ENCODE results near the gene ABHD14A. TPM values are rescaled to one million over a fixed set of nuclear protein-coding genes. Genes with fewer than 3 reads are reported as not detected.

The ABHD14A gene
- total and polyA plus RNA-seq, 2 of the 13 experiments (the other 11 are each of a cell fraction or from before 2014, with no cell fraction given) = 29.5 to 46.9 TPM

- H3K36me3 ChIP-seq (replicated peaks in 1 of 2; ENCODE audit: control insufficient read depth in 1 of 2, insufficient read depth in 2 of 2, low read length in 2 of 2) = peaks cover 4 to 19% of the 10 kb centered on the region in 2 experiments; a peak in 4 of 5 replicates
- H3K9me3 ChIP-seq (ENCODE audit: low read length) = no peaks in the 10 kb centered on the region
- no peak overlapping the region for H2AFZ ChIP-seq (ENCODE audit: low read length)
- ChIA-PET CTCF (ENCODE audit: low intra/inter-chr PET ratio, low total read pairs) (no interaction called here), POLR2A (no interaction called here)
- H3K9ac ChIP-seq (ENCODE audit: insufficient read depth, low read depth, low read length) = no peak overlapping the region
- no peak overlapping the region for H3K4me3 ChIP-seq (replicated peaks in 1 of 3; ENCODE audit: insufficient read depth in 1 of 3, low read depth in 2 of 3, low read length in 3 of 3)
- H3K79me2 ChIP-seq (ENCODE audit: insufficient read depth, low read length) = no peaks in the 10 kb centered on the region
- H3K27ac ChIP-seq (ENCODE audit: extremely low read length, insufficient read depth, low read length) = no peak overlapping the region
- no peaks in the 10 kb centered on the region for H3K27me3 ChIP-seq (ENCODE audit: control insufficient read depth in 1 of 2, insufficient read depth in 2 of 2, low read length in 2 of 2)
- FAIRE-seq (no peak), ATAC-seq (no peak), DNase-seq (ENCODE audit: low spot score) (no peak)
- H3K4me1 ChIP-seq (ENCODE audit: insufficient read depth, low read length) = peaks cover 47% of the 10 kb centered on the region
- intact Hi-C loops (cut with micrococcal nuclease; ENCODE audit: unreplicated experiment) = no loop called here
- no peak overlapping the region for H3K4me2 ChIP-seq (ENCODE audit: low read depth, low read length)
- in situ Hi-C loops (cut with HindIII; ENCODE audit: extremely low pct_ligation_motif_present, low pct_unique_long_range_greater_than_20kb) = no loop called here
- WGBS (ENCODE audit: low lambda C conversion rate) = 96% methylated on average over 10 of the region's 18 CpGs
- no peaks in the 10 kb centered on the region for H4K20me1 ChIP-seq (ENCODE audit: insufficient read depth, low read length)
- no TSS peak for BruUV-seq (replicated peaks)
- TF ChIP-seq ATF7-NPFF (CRISPR knock-in tag; IDR thresholded peaks at IDR 0.05; ENCODE audit: low read depth) (no peak), DR1 (CRISPR knock-in tag; IDR thresholded peaks at IDR 0.05) (no peak), SIX4 (CRISPR knock-in tag; IDR thresholded peaks at IDR 0.05) (no peak), ATF4 (CRISPR knock-in tag; IDR thresholded peaks at IDR 0.05) (no peak), ZNF563 (CRISPR knock-in tag; IDR thresholded peaks at IDR 0.05) (no peak), KLF11 (CRISPR knock-in tag; IDR thresholded peaks at IDR 0.05) (no peak), RFXANK (CRISPR knock-in tag; IDR thresholded peaks at IDR 0.05) (no peak), RBFOX2 (IDR thresholded peaks at IDR 0.05; ENCODE audit: low read depth, low read length) (no peak), THRA (CRISPR knock-in tag; IDR thresholded peaks at IDR 0.05; ENCODE audit: borderline replicate concordance) (no peak), RERE (CRISPR knock-in tag; IDR thresholded peaks at IDR 0.05; ENCODE audit: low read depth) (no peak), CERS6 (CRISPR knock-in tag; IDR thresholded peaks at IDR 0.05) (no peak)
- TF ChIP-seq, protein P1, sequence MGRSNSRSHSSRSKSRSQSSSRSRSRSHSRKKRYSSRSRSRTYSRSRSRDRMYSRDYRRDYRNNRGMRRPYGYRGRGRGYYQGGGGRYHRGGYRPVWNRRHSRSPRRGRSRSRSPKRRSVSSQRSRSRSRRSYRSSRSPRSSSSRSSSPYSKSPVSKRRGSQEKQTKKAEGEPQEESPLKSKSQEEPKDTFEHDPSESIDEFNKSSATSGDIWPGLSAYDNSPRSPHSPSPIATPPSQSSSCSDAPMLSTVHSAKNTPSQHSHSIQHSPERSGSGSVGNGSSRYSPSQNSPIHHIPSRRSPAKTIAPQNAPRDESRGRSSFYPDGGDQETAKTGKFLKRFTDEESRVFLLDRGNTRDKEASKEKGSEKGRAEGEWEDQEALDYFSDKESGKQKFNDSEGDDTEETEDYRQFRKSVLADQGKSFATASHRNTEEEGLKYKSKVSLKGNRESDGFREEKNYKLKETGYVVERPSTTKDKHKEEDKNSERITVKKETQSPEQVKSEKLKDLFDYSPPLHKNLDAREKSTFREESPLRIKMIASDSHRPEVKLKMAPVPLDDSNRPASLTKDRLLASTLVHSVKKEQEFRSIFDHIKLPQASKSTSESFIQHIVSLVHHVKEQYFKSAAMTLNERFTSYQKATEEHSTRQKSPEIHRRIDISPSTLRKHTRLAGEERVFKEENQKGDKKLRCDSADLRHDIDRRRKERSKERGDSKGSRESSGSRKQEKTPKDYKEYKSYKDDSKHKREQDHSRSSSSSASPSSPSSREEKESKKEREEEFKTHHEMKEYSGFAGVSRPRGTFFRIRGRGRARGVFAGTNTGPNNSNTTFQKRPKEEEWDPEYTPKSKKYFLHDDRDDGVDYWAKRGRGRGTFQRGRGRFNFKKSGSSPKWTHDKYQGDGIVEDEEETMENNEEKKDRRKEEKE (IDR thresholded peaks at IDR 0.05) = no peak
These were observed 13.9 kb upstream of the ABHD14A start for GRCh38 chr3:51961011-51961410.

All from HepG2 (cell line).